ENCODE measurements around the gene CERS6. TPM values are rescaled to one million over a fixed set of nuclear protein-coding genes. Genes with fewer than 3 reads are reported as not detected.
A peak's percentile ranks its signal among the peaks of the same experiment; 100 is the strongest.

CERS6 gene
- polyA plus RNA-seq, 4 donors, result 6.8 to 55.4 (median 21.9) TPM

GRCh38 chr2:168433527-168433926 is 22.5 kb upstream of the CERS6 start:
- no peak overlapping the region for H3K27ac ChIP-seq (ENCODE audit: low read depth in 1 of 3, low read length in 2 of 3)
- no peaks in the 10 kb centered on the region for H3K27me3 ChIP-seq (ENCODE audit: control insufficient read depth in 3 of 3, insufficient read depth in 3 of 3, low read length in 3 of 3)
- no peak for FAIRE-seq
- no peak for DNase-seq
- no peaks in the 10 kb centered on the region for H3K9me3 ChIP-seq (ENCODE audit: control insufficient read depth in 2 of 2, insufficient read depth in 1 of 2, low read depth in 1 of 2, low read length in 1 of 2)
- peaks cover 0 to 5% (median 2%) of the 10 kb centered on the region in 3 donors for H3K4me1 ChIP-seq (ENCODE audit: control insufficient read depth in 3 of 3, insufficient read depth in 2 of 3, low read depth in 1 of 3, low read length in 2 of 3)
- H3K4me3 ChIP-seq (ENCODE audit: low read depth in 1 of 3, low read length in 3 of 3), result no peak overlapping the region
- WGBS, 3 donors, result 65 to 90% (median 84%) methylated on average over 2 of the region's 2 CpGs
- H3K36me3 ChIP-seq (ENCODE audit: control insufficient read depth in 3 of 3, insufficient read depth in 2 of 3, low read depth in 1 of 3, low read length in 3 of 3), result no peaks in the 10 kb centered on the region

GRCh38 chr2:168434146-168434545 is 21.9 kb upstream of the CERS6 start:
- Histone ChIP-seq H3K4me3 (ENCODE audit: low read depth in 1 of 3, low read length in 3 of 3) (no peak overlapping the region), H3K9me3 (ENCODE audit: control insufficient read depth in 2 of 2, insufficient read depth in 1 of 2, low read depth in 1 of 2, low read length in 1 of 2) (no peaks in the 10 kb centered on the region), H3K27me3 (ENCODE audit: control insufficient read depth in 3 of 3, insufficient read depth in 3 of 3, low read length in 3 of 3) (no peaks in the 10 kb centered on the region), H3K27ac (ENCODE audit: low read depth in 1 of 3, low read length in 2 of 3) (no peak overlapping the region), H3K4me1 (ENCODE audit: control insufficient read depth in 3 of 3, insufficient read depth in 2 of 3, low read depth in 1 of 3, low read length in 2 of 3) (peaks cover 0 to 5% (median 2%) of the 10 kb centered on the region in 3 donors), H3K36me3 (ENCODE audit: control insufficient read depth in 3 of 3, insufficient read depth in 2 of 3, low read depth in 1 of 3, low read length in 3 of 3) (no peaks in the 10 kb centered on the region)
- WGBS, 3 donors, result 31 to 47% (median 44%) methylated on average over 2 of the region's 2 CpGs
- DNase-seq (peak; percentile 74 to 84), FAIRE-seq (no peak)

- H3K4me1 ChIP-seq (ENCODE audit: control insufficient read depth in 3 of 3, insufficient read depth in 2 of 3, low read depth in 1 of 3, low read length in 2 of 3), result peaks cover 0 to 5% (median 2%) of the 10 kb centered on the region in 3 donors
- no peak for FAIRE-seq
These were observed 19.2 kb upstream of the CERS6 start for GRCh38 chr2:168436840-168437239.

GRCh38 chr2:168438553-168438952 is 17.5 kb upstream of the CERS6 start:
- Histone ChIP-seq H3K36me3 (ENCODE audit: control insufficient read depth in 3 of 3, insufficient read depth in 2 of 3, low read depth in 1 of 3, low read length in 3 of 3) (no peaks in the 10 kb centered on the region), H3K4me3 (ENCODE audit: low read depth in 1 of 3, low read length in 3 of 3) (no peak overlapping the region)
- 94 to 96% (median 95%) methylated on average over 6 of the region's 6 CpGs for WGBS, 3 donors

More at GRCh38 chr2:168436840-168437239, 19.2 kb upstream of the CERS6 start:
- Histone ChIP-seq H3K27me3 (ENCODE audit: control insufficient read depth in 3 of 3, insufficient read depth in 3 of 3, low read length in 3 of 3) (no peaks in the 10 kb centered on the region), H3K36me3 (ENCODE audit: control insufficient read depth in 3 of 3, insufficient read depth in 2 of 3, low read depth in 1 of 3, low read length in 3 of 3) (no peaks in the 10 kb centered on the region), H3K27ac (ENCODE audit: low read depth in 1 of 3, low read length in 2 of 3) (no peak overlapping the region), H3K9me3 (ENCODE audit: control insufficient read depth in 2 of 2, insufficient read depth in 1 of 2, low read depth in 1 of 2, low read length in 1 of 2) (no peaks in the 10 kb centered on the region), H3K4me3 (ENCODE audit: low read depth in 1 of 3, low read length in 3 of 3) (no peak overlapping the region)
- no peak for DNase-seq

GRCh38 chr2:168439536-168439935 is 16.5 kb upstream of the CERS6 start:
- Histone ChIP-seq H3K4me3 (ENCODE audit: low read depth in 1 of 3, low read length in 3 of 3) (no peak overlapping the region), H3K27me3 (ENCODE audit: control insufficient read depth in 3 of 3, insufficient read depth in 3 of 3, low read length in 3 of 3) (no peaks in the 10 kb centered on the region), H3K36me3 (ENCODE audit: control insufficient read depth in 3 of 3, insufficient read depth in 2 of 3, low read depth in 1 of 3, low read length in 3 of 3) (no peaks in the 10 kb centered on the region), H3K4me1 (ENCODE audit: control insufficient read depth in 3 of 3, insufficient read depth in 2 of 3, low read depth in 1 of 3, low read length in 2 of 3) (peaks cover 0 to under 1% (median 0%) of the 10 kb centered on the region in 3 donors), H3K27ac (ENCODE audit: low read depth in 1 of 3, low read length in 2 of 3) (no peak overlapping the region), H3K9me3 (ENCODE audit: control insufficient read depth in 2 of 2, insufficient read depth in 1 of 2, low read depth in 1 of 2, low read length in 1 of 2) (no peaks in the 10 kb centered on the region)
- FAIRE-seq (no peak), DNase-seq (no peak)
- WGBS, 3 donors, result 38 to 56% (median 49%) methylated on average over 3 of the region's 3 CpGs

More at GRCh38 chr2:168438553-168438952, 17.5 kb upstream of the CERS6 start:
- no peaks in the 10 kb centered on the region for H3K27me3 ChIP-seq (ENCODE audit: control insufficient read depth in 3 of 3, insufficient read depth in 3 of 3, low read length in 3 of 3)
- H3K9me3 ChIP-seq (ENCODE audit: control insufficient read depth in 2 of 2, insufficient read depth in 1 of 2, low read depth in 1 of 2, low read length in 1 of 2), result no peaks in the 10 kb centered on the region
- H3K27ac ChIP-seq (ENCODE audit: low read depth in 1 of 3, low read length in 2 of 3), result no peak overlapping the region
- no peak for DNase-seq
- H3K4me1 ChIP-seq (ENCODE audit: control insufficient read depth in 3 of 3, insufficient read depth in 2 of 3, low read depth in 1 of 3, low read length in 2 of 3), result peaks cover 0 to 5% (median 2%) of the 10 kb centered on the region in 3 donors
- no peak for FAIRE-seq

GRCh38 chr2:168441214-168441872 is 14.7 kb upstream of the CERS6 start:
- Histone ChIP-seq H3K27me3 (ENCODE audit: control insufficient read depth in 3 of 3, insufficient read depth in 3 of 3, low read length in 3 of 3) (no peaks in the 10 kb centered on the region), H3K27ac (ENCODE audit: low read depth in 1 of 3, low read length in 2 of 3) (no peak overlapping the region), H3K9me3 (ENCODE audit: control insufficient read depth in 2 of 2, insufficient read depth in 1 of 2, low read depth in 1 of 2, low read length in 1 of 2) (no peaks in the 10 kb centered on the region), H3K36me3 (ENCODE audit: control insufficient read depth in 3 of 3, insufficient read depth in 2 of 3, low read depth in 1 of 3, low read length in 3 of 3) (no peaks in the 10 kb centered on the region), H3K4me1 (ENCODE audit: control insufficient read depth in 3 of 3, insufficient read depth in 2 of 3, low read depth in 1 of 3, low read length in 2 of 3) (no peaks in the 10 kb centered on the region), H3K4me3 (ENCODE audit: low read depth in 1 of 3, low read length in 3 of 3) (no peak overlapping the region)
- 83 to 91% (median 90%) methylated on average over 6 of the region's 6 CpGs for WGBS, 3 donors
- no peak for DNase-seq
- no peak for FAIRE-seq

GRCh38 chr2:168443818-168444217 is 12.3 kb upstream of the CERS6 start:
- DNase-seq, result no peak
- no peak for FAIRE-seq
- no peaks in the 10 kb centered on the region for H3K4me1 ChIP-seq (ENCODE audit: control insufficient read depth in 3 of 3, insufficient read depth in 2 of 3, low read depth in 1 of 3, low read length in 2 of 3)

GRCh38 chr2:168445960-168446359 is 10.1 kb upstream of the CERS6 start:
- no peak overlapping the region for H3K4me3 ChIP-seq (ENCODE audit: low read depth in 1 of 3, low read length in 3 of 3)
- DNase-seq (no peak), FAIRE-seq (no peak)
- no peaks in the 10 kb centered on the region for H3K36me3 ChIP-seq (ENCODE audit: control insufficient read depth in 3 of 3, insufficient read depth in 2 of 3, low read depth in 1 of 3, low read length in 3 of 3)
- H3K9me3 ChIP-seq (ENCODE audit: control insufficient read depth in 2 of 2, insufficient read depth in 1 of 2, low read depth in 1 of 2, low read length in 1 of 2), result no peaks in the 10 kb centered on the region
- H3K27me3 ChIP-seq (ENCODE audit: control insufficient read depth in 3 of 3, insufficient read depth in 3 of 3, low read length in 3 of 3), result no peaks in the 10 kb centered on the region
- 96 to 99% (median 96%) methylated on average over 2 of the region's 2 CpGs for WGBS, 3 donors
- H3K27ac ChIP-seq (ENCODE audit: low read depth in 1 of 3, low read length in 2 of 3), result no peak overlapping the region
- H3K4me1 ChIP-seq (ENCODE audit: control insufficient read depth in 3 of 3, insufficient read depth in 2 of 3, low read depth in 1 of 3, low read length in 2 of 3), result no peaks in the 10 kb centered on the region

More at GRCh38 chr2:168443818-168444217, 12.3 kb upstream of the CERS6 start:
- Histone ChIP-seq H3K36me3 (ENCODE audit: control insufficient read depth in 3 of 3, insufficient read depth in 2 of 3, low read depth in 1 of 3, low read length in 3 of 3) (no peaks in the 10 kb centered on the region), H3K4me3 (ENCODE audit: low read depth in 1 of 3, low read length in 3 of 3) (no peak overlapping the region), H3K9me3 (ENCODE audit: control insufficient read depth in 2 of 2, insufficient read depth in 1 of 2, low read depth in 1 of 2, low read length in 1 of 2) (no peaks in the 10 kb centered on the region), H3K27ac (ENCODE audit: low read depth in 1 of 3, low read length in 2 of 3) (no peak overlapping the region), H3K27me3 (ENCODE audit: control insufficient read depth in 3 of 3, insufficient read depth in 3 of 3, low read length in 3 of 3) (no peaks in the 10 kb centered on the region)

GRCh38 chr2:168448980-168449379 is 7.1 kb upstream of the CERS6 start:
- no peak for DNase-seq
- H3K9me3 ChIP-seq (ENCODE audit: control insufficient read depth in 2 of 2, insufficient read depth in 1 of 2, low read depth in 1 of 2, low read length in 1 of 2), result peaks cover 0 to 6% of the 10 kb centered on the region in 2 donors
- FAIRE-seq, result no peak
- no peaks in the 10 kb centered on the region for H3K27me3 ChIP-seq (ENCODE audit: control insufficient read depth in 3 of 3, insufficient read depth in 3 of 3, low read length in 3 of 3)
- no peaks in the 10 kb centered on the region for H3K36me3 ChIP-seq (ENCODE audit: control insufficient read depth in 3 of 3, insufficient read depth in 2 of 3, low read depth in 1 of 3, low read length in 3 of 3)
- H3K4me1 ChIP-seq (ENCODE audit: control insufficient read depth in 3 of 3, insufficient read depth in 2 of 3, low read depth in 1 of 3, low read length in 2 of 3), result no peaks in the 10 kb centered on the region
- no peak overlapping the region for H3K27ac ChIP-seq (ENCODE audit: low read depth in 1 of 3, low read length in 2 of 3)
- no peak overlapping the region for H3K4me3 ChIP-seq (ENCODE audit: low read depth in 1 of 3, low read length in 3 of 3)
